Stimulated activated CD4-positive, alpha-beta T cell treated with anti-CD3 and anti-CD28 coated beads, Interleukin-15, amount 100 ng/mL, for 24 hours (primary cell): ENCODE data around the gene NUTM2E.
"Not testable (repeated sequence)": the region's sequence is repeated elsewhere in the genome, so short reads cannot be mapped to it uniquely, and the experiment has no call there.

Experiments used
- DNase-seq: peaks from one replicate; pipeline ENCODE4 v3.0.0-alpha.2; 2020

The NUTM2E gene

DNA sequence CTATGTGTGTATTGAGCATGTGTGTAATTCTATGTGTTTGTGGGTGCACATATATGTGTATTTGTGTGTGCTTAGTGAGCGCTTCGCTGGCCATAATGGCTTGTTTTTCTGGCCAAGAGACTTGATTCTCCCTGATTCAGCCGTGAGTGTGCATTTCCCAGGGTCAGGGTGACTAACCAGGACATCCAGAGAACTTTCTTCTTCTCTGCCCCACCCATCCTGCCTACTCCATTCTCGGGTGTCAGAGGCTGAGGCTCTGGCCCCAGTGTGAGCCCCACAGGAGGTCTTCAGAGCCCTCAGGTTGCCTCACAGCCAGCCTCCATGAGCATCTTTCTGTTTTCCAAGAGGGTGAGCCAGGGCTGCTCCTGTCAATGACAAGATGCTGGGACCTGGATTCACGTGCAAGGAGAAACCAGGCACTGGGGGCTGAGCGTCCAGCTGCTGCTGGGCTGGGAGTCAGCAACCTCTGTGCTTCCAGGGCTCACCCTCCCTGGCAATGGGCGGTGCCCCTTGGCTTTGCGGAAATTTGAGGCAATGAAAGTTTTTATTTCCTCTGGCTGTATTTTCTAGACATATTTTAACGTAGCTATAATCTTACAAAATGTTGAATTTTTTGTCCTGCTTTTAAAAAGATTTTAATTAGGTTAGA lies 40.5 kb downstream of the NUTM2E start:
- not testable (repeated sequence) for DNase-seq

DNA sequence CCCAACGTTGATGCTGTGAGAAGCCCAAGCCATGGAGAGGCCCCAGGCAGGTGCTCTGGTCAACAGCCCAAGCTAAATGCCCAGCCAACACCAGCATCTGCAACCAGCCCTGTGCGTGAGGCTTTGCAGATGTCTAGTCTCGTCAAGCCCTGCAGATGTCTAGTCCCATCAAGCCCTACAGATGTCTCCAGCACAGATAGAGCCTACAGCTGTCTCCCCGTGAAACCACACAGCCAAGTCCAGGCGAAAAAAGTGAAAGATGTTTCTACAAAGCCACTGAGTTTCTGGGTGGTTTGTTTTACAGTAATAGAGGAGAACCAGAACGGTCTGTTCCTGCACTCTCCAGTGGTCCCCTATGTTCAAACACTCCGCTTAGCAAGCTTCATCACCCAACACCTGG lies 41.5 kb downstream of the NUTM2E start:
- DNase-seq = not testable (repeated sequence)

DNA sequence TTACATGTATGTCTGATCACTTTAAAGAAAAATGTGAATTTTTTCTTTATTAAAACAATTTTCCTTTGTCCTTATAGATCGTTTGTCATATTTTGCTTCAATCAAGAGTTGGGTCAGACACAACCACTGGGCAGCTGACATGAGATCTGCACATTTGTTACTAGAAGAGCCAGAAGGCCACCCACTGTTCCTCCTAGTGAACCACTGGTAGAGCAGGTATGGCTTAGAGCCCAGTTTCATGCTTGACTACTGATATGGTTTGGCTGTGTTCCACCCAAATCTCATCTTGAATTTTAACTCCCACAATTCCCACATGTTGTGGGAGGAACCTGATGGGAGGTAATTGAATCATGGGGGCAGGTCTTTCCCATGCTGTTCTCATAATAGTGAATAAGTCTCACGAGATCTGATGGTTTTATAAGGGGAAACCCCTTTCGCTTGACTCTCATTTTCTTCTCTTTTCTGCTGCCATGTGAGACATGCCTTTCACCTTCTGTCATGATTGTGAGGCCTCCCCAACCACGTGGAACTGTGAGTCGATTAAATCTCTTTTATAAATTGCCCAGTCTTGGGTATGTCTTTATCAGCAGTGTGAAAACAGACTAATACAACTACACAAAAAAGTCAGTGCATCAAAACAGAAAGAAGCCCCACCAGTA lies 43.0 kb downstream of the NUTM2E start:
- peak; percentile 19 for DNase-seq

DNA sequence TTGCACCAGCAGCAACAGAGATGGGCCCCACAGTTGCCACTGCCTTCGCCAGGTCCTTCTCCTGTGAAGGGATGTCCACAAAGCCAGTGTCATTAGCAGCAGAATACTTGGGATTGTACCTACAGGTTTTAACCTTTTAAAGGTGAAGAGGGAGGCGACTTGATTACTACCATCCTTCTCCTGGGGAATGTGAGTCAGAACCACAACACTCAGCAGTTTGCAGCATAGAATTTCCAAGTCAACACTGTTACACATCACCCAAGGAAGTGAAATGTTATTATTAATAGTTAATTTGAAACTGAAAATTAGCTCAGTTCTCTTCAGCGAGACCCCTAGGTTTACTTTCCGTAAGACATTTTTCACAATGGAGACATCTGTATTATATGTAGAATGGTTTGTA lies 45.2 kb downstream of the NUTM2E start:
- DNase-seq = not testable (repeated sequence)
